Stimulated activated CD4-positive, alpha-beta T cell treated with anti-CD3 and anti-CD28 coated beads, Interleukin-4, amount 100 ng/mL, for 48 hours (primary cell): ENCODE measurements around the gene ADAMTSL2.
A peak's percentile ranks its signal among the peaks of the same experiment; 100 is the strongest.
"Not testable (repeated sequence)": the region's sequence is repeated elsewhere in the genome, so short reads cannot be mapped to it uniquely, and the experiment has no call there.

Source experiments
- DNase-seq, 2 donors: peaks; one replicate each; pipeline ENCODE4 v3.0.0-alpha.2; 2020; ENCODE audit warnings: low read depth in 2 of 2

ADAMTSL2 gene

GRCh38 chr9:133558191-133559126 is 24.0 kb downstream of the ADAMTSL2 start:
- peak in 1 of 2 donors; percentile 20 for DNase-seq

- DNase-seq = no peak
Measured at GRCh38 chr9:133560311-133560710, 25.8 kb downstream of the ADAMTSL2 start.

DNA sequence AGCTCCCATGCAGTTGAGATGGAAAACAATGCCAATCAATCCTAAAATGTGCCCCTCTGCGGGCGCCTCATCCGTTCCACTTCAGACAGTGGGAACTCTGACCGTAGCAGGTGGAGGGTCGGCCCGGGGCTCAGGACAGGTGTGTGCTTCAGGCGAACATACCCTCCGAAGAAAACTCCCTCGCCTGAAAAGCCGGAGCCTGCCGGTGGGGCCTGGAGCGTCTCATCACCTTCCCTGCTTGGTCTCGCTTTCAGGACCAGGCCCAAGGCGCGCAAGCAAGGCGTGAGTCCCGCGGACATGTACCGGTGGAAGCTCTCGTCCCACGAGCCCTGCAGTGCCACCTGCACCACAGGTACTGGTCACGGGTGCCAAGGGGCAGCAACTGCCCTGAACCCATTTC is 26.4 kb downstream of the ADAMTSL2 start:
- DNase-seq = no peak

- no peak for DNase-seq
Measured at GRCh38 chr9:133561976-133562554, 27.6 kb downstream of the ADAMTSL2 start.

DNA sequence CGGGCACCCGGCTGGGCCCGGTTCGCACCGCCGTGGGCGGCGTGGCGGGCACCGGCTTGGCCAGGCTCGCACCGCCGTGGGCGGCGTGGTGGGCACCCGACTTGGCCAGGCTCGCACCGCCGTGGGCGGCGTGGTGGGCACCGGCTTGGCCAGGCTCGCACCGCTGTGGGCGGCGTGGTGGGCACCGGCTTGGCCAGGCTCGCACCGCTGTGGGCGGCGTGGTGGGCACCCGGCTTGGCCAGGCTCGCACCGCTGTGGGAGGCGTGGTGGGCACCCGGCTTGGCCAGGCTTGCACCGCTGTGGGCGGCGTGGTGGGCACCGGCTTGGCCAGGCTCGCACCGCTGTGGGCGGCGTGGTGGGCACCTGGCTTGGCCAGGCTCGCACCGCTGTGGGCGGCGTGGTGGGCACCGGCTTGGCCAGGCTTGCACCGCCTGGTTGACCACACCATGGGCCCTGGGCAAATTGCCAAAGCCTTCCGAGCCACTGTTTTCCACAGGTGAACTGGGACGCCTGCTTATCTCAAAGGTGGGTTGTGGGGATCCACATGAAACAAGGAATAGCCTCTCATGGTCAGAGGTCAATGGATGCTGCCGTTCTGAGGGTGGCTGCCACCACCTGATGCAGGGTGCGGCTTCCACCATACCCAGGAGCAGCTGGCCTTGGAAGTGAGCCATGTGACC is 28.2 kb downstream of the ADAMTSL2 start:
- no peak for DNase-seq

DNA sequence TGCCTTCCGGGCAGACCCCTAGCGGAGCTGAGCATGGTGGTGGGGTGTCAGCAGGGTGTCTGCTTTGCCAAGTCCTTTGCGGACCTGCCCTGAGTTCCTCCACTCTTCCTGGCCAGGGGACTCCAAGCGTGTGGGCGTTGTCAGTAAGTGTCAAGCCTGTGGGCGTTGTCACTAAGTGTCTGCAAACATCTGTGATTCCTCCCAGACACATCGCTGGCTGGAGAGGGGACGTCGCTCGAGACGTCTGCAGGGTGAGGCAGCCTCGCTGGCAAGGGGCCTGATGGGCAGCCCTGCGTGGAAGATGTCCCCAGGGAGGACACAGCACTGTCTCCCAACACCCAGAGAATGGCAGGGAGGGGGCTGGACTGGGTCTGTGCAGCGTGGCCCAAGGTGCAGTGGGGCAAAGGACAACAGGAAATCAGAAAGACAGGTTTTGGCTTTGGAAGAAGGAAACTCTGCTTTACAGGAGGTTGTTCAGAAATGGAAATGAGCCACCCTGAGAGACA is 28.8 kb downstream of the ADAMTSL2 start:
- no peak for DNase-seq

- not testable (repeated sequence) for DNase-seq
Measured at GRCh38 chr9:133563814-133564213, 29.3 kb downstream of the ADAMTSL2 start.

DNA sequence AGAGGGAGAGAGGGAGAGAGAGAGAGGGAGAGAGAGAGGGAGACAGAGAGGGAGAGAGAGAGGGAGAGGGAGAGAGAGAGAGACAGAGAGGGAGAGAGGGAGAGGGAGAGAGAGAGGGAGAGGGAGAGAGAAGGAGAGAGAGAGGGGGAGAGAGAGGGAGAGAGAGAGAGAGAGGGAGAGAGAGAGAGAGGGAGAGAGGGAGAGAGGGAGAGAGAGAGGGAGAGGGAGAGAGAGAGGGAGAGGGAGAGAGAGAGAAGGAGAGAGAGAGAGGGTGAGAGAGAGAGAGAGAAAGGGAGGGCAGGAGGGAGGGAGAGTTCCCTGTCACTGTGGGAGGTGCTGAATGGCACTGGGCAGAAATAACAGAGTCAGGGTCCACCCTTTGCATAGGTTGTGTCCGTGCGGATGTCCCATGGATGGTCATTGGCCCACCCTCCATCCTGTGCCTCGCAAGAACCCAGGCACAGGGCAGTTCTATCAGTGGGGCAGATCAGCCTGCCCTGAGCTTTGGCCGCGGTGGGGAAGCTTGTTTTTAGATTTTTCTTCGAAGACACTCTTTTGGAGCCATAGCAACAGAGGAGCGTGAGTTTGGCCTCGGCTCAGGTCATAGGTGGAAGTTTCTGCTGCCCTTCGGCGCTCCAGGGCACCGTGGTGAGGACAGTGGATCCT is 30.1 kb downstream of the ADAMTSL2 start:
- DNase-seq = no peak

DNA sequence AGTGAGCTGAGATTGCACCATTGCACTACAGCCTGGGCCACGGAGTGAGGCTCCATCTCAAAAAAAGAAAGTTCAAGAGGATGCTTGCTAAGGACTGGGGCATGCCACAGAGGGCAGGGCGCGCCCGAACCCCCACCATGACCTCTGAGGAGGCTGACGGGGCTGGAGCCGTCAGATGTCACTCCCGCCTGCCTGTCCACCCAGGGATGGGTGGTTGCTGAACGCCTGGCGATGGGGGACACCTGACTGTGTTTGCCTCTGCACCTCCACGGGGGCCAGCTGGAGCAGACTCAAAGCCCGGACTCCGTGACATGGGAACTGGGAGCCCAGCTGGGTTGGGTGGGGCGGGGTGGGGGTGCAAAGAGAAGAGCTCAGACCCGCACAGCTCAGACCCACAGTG is 31.9 kb downstream of the ADAMTSL2 start:
- no peak for DNase-seq

DNA sequence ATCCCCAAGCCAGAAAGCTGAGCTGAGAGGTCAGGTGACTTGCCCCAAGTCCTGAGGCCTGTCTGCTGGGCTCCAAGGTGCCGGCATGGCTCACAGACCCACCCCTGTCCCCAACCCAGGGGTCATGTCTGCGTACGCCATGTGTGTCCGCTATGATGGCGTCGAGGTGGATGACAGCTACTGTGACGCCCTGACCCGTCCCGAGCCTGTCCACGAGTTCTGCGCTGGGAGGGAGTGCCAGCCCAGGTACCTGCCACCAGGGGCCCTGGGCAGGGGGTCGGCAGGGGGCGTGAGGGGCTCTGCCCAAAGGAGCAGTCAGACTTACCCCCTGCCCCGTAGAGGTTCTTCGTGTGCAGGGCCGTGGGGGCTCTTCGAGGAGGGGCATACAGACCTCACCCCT is 32.3 kb downstream of the ADAMTSL2 start:
- DNase-seq = no peak

GRCh38 chr9:133568186-133568585 is 33.7 kb downstream of the ADAMTSL2 start:
- DNase-seq = no peak

DNA sequence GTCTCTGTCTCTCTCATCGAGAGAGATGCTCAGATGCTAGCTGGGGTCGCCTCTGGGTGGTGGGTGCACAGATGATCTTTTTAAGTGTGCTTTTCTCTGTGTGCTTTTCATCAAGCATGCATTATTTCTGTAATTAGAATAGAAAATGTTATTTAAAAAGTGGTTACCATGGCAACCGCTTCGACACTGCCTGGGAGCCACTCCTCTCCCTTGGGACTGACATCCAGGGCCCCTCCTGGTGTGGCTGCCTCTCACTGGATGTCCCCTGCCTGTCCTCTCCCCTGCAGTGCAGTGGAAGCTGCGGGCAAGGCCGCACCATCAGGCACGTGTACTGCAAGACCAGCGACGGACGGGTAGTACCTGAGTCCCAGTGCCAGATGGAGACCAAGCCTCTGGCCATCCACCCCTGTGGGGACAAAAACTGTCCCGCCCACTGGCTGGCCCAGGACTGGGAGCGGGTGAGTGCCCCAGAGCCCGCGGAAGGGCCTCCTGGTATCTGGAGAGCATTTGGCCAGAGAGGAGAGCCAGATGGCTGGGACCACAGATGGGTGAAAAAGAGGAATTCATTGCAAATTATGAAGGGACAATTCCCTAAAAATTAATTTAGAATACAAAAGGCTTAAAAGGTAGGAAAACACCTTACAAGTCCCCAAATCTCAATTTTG is 34.7 kb downstream of the ADAMTSL2 start:
- DNase-seq = no peak

DNA sequence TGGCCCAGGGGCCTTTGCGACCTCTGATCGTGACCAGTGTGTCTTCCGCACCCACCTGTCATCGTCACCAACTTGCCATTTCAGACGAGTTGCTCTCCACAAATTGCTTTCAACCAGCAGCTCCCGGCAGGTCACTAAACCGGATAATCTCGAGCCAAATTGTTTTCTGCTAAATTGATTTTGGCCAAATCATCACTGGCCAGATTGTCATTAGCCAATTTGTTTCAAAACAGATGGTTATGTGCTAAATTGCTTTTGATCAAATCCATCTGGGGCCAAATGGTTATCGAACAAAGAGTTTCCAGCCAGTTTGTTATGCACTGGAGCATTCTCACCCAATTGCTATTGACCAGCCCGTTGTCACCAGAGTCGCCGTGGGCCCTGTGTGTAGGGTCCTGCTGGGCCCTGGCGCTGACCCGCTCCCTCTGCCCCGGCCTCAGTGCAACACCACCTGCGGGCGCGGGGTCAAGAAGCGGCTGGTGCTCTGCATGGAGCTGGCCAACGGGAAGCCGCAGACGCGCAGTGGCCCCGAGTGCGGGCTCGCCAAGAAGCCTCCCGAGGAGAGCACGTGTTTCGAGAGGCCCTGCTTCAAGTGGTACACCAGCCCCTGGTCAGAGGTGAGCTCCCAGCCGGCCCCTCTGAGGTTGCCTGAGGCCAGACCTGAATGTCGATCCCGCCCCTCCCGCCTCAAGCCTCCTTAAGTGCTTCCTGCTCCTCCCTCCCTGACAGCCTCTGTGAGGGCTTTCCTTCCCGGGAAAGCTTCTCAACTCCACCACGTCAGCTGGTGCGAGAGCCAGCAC is 35.6 kb downstream of the ADAMTSL2 start:
- no peak for DNase-seq

DNA sequence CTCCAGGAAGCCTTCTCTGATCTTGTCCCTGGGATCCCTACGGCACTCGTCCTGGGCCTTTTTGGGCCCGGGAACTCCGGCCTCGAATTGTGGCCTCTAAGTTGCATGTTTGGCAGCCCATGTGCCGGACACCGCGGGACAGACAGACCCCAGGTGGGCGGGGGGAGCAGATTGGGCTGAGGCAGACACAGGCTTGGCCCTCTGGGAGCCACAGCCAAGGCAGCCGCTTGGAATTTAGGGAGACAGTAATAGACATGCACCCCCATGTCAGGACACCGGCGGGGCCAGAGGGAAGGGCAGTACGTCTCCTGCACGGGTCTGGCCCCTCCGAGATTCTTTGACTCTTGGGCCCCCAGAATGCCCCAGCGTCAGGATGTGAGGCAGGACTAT is 36.2 kb downstream of the ADAMTSL2 start:
- no peak for DNase-seq

- no peak for DNase-seq
Measured at GRCh38 chr9:133571391-133571890, 36.9 kb downstream of the ADAMTSL2 start.

DNA sequence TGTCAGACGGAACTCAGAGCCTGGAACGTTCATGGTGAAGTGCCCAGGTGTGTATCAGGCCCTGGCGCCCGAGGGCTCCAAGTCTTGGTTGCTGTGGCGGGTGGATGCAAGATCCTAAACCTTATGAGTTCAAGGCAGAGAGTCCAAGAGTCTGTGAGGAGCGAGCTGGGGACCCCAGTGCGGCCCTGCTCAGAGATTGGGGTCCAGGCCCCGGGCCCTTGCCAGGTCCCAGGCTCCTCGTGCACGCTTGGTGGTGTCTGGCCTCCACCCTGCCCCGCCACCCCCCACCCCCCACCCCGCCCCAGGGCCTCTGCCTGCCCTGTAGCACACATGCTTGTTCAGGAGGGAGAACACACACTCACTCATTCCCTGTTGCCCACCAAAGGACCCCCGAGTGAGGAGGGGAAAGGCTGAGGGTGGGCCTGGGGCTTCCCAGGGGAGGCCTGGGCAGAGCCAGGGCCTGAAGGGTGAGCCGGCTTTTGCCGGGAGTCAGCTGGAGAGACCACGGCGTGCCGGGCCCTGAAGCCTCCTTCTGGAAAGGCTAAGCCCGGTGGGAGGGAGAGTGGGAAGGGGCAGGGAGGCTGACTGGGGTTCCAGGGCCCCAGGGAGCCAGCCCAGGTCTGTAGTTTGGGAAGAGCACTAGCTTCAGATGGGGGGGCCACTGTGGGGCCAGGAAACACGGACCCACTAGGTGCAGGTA is 37.5 kb downstream of the ADAMTSL2 start:
- DNase-seq = no peak

DNA sequence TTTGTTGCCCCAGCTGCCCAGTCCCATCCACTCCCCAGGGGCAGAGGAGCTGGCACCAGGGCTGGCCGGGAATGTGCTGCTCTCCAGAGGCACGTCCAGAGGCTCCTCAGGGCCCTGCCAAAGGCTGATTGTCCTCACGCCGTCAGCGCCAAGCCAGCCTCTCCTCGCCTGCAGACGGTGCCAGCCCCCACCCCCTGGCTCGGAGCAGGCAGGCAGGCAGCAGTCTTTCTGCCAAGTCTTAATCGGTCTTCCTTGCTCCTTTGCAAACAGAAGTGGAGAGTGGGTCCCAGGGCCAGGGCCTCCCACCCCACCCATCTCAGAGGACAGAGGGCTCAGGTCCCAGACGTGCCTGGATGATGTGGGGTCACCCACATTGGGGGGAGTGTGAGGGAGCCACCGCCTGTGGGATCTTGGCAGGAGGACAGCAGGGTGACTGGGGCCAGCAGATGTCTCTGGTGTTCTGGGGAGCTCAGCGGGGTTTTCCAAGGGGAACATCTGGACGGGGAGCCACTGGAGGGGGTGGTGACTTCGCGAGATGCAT is 38.4 kb downstream of the ADAMTSL2 start:
- no peak for DNase-seq

DNA sequence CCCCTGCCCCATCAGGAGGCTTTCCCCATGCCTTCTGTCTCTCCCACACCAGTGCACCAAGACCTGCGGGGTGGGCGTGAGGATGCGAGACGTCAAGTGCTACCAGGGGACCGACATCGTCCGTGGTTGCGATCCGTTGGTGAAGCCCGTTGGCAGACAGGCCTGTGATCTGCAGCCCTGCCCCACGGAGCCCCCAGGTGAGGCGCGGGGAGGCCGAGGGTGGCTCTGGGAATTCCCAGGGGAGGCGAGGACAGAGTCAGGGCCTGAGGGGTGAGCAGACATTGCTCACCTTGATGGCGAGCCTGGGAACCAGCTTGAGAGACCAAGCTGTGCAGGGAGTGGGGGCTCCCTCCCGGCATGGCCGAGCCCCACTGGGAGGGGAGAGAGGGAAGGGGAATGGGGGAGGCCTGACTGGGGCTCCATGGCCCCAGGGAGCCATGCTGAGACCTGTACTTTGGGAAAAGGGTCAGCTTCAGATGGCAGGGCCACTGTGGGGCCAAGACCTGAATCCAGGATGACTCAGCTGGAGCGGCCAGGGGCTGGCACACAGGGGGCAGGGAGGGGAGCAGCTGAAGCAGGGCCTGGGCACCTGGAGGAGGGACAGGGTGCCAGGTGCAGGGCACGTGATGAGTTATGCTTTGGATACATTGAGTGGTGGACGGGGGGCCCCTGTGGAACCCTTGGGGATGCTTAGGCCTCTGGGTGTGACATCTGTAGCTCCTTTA is 39.4 kb downstream of the ADAMTSL2 start:
- no peak for DNase-seq

GRCh38 chr9:133574771-133575170 is 40.3 kb downstream of the ADAMTSL2 start:
- no peak for DNase-seq
